DND-41 (cell line): ENCODE data around the gene SHC2.

Experiments
- CTCF ChIP-seq: IDR thresholded peaks from 2 replicates; pipeline ENCODE4 v1.5.1; 2012; ENCODE audit warnings: borderline replicate concordance, low read length, moderate library complexity, mild to moderate bottlenecking; ENCODE audit not compliant: poor library complexity, severe bottlenecking; ENCODE audit errors: extremely low read depth
- EZH2 ChIP-seq: IDR thresholded peaks from 3 replicates; pipeline ENCODE4 v1.6.1; 2012; ENCODE audit warnings: borderline replicate concordance, low read depth, mild to moderate bottlenecking, moderate library complexity, low read length, inconsistent platforms; ENCODE audit not compliant: severe bottlenecking

GRCh38 chr19:482186-483041, 21.6 kb upstream of the SHC2 start:
- TF ChIP-seq CTCF (no peak), EZH2 (no peak)
